GM18505 (cell line): ENCODE data around the gene PTCD1.

ENCODE experiments used
- ATAC-seq: cut with Tn5 transposase; IDR thresholded peaks from one replicate; pipeline ENCODE4 v1.9.1; 2021; ENCODE audit not compliant: unreplicated experiment
- POLR2A ChIP-seq: IDR thresholded peaks from 4 replicates; pipeline ENCODE4 v1.6.1; 2011; ENCODE audit warnings: borderline replicate concordance; ENCODE audit not compliant: insufficient read depth, insufficient read length; ENCODE audit errors: extremely low read depth

The PTCD1 gene

DNA sequence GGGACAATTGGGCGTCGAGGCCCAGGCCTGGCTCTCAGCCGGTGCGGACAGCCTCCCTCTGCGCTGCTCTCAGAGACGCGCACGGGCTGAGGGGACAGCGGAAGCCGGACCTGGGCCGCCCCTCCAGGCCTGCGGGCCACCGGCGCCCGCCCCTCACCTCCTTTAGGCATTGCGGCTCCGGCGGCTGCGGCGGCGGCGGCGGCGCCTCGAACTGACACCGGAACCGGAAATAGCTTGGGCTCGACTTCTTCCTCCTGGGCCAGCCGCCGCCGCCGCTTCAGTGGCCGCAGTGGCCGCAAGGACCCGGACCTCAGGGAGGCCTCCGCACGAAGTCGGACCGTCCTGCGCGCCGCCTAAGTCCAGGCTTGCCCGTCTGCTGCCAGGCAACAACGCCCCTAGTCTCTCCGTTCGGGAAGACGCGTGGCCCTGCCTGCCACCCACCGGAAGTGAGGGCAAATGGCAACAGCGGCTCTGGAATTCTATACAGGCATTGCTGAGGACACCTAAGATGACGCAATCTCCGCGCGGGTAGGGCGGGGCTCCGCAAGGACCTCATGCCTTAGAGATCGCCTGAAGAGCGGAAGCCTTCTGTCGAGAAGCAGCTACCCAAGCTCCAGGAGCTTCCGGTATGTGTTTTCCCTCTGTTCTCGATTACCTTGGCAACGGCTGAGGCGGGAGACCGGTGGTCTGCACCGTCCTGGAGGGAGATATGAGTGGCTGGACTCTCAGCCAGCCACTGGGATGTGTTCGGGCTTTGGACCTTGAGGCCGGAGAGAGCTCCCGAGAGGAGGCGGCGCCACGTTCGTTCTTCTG is 30.0 kb downstream of the PTCD1 start, which contains the start of the genes BUD31 and PDAP1:
BUD31 (plus strand) TSS at position 591 of the 813 bp plus-strand sequence. CDS start 2,124 bp downstream, outside the sequence.
PDAP1 (minus strand) TSS at position 219 of the 813 bp plus-strand sequence; CDS start at position 170, 49 bp downstream.
- peak; percentile 95 for TF ChIP-seq POLR2A
- peak; percentile 73 for ATAC-seq

DNA sequence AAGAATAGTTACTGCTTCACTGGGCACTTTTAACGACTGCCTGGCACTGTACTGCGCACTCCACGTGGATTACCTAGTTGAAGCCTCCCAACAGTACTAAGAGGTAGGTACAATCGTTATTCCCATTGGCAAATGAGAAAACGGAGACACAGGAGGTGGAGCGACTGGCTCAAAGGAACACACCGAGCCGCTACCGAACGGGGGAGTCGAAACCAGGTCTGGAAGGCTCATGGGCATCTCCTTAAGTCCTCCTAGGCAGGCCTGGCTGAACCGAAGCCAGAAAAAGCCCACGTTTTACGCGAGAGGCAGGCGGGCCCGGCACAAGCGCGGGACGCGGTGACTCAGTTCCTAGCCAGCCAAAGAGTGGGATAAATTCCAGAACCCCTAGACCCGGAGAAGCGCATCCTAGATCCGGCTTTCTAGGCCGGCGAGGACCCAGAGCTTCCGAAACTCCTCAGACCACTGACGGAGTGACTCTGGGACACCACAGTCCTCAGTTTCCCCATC is 30.7 kb downstream of the PTCD1 start:
- ATAC-seq: peak; percentile 6
- no peak for TF ChIP-seq POLR2A

- no peak for ATAC-seq
Observed at GRCh38 chr7:99406557-99406956, 32.0 kb downstream of the PTCD1 start.

GRCh38 chr7:99404977-99405320 is 33.6 kb downstream of the PTCD1 start:
- no peak for TF ChIP-seq POLR2A
- ATAC-seq: no peak

More at GRCh38 chr7:99406557-99406956, 32.0 kb downstream of the PTCD1 start:
- TF ChIP-seq POLR2A: no peak

DNA sequence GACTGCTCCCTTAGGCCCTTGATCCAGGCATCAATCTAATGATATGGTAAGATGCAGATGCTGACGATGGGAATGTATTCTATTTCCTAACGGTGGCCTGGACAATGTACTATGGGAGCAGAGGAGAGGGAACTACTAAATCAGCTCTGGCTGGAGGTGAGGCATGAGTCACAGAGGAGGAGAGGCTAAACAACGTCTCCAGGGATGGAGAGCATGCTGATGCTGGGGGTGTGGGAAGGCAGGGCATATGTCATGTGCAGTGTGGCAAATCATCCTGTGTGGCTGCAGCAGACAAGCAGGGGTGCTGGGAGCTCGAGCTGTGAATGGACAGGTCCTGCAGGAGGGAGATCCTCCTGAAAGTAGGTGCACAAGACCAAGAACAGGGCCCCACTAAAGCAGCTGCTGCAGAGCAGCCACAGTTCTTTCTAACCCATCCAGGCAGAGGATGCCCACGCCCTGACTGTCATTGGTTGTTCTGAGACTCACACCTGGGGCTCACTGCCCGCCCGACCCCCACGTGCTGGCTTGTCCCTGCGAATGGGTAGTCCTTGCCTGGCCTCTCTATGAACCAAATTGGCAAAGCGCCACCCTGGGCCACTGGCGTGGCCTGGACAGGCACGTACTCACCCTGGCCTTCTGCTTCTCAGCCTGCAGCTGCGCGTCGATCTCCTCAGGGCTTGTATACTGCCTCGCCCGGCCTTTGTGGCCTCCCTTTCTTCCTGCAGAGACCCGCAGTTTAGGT is 34.2 kb downstream of the PTCD1 start:
- ATAC-seq: no peak
- TF ChIP-seq POLR2A: no peak

- no peak for TF ChIP-seq POLR2A
- ATAC-seq: no peak
Observed at GRCh38 chr7:99403764-99404163, 34.8 kb downstream of the PTCD1 start.

DNA sequence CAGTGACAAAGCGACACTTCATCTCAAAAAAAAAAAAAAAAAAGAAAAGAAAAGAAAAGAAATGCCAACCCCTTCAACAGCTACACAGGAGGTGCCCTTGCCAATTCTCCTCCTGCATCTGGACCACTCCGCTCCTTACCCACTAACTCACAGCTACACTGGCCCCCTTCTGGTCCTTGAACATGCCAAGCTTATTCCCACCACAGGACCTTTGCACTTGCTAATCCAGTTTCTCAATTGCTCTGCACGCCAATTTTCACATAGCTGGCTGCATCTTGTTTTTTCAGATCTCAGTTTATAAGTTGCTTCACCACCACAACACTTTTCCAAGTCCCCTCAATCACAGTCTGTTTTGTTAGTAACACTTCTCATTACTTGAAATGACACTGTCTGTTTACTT is 35.7 kb downstream of the PTCD1 start:
- no peak for TF ChIP-seq POLR2A
- ATAC-seq: no peak

- TF ChIP-seq POLR2A: no peak
- no peak for ATAC-seq
Observed at GRCh38 chr7:99399597-99399996, 39.0 kb downstream of the PTCD1 start.

GRCh38 chr7:99398891-99399445 is 39.6 kb downstream of the PTCD1 start:
- ATAC-seq: no peak
- TF ChIP-seq POLR2A: no peak

DNA sequence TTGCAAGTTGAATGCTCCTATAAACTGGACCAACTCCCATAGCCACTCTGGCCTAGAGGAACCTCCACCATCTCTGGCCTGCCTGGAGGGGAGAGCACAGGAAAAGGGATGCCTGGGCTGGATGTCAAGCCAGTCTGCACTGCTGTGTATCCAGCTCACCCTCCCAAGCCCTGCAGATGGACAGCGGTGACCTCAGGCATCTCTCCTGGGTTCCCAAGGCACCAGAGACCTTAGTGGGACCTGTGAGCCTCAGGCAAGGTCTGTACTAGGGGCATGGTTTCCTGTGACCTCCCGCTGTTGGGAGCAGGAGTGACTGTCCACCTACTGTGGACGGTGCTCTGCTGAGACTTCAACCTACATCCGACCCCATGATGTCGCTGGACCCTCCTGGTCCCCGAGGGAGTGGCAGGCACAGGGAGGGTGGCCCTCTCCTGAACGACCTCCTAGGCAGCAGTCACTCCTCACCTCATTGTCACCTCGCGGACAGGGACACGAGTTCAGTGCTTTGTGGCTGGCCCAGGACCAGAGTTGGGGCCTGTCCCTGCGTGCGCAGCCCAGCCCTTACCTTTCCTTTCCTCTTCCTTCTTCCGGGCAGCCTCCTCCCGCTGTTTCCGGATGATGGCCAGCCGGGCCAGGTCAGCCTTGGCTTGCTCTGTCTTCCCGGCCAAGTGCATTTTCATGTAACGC is 41.2 kb downstream of the PTCD1 start:
- ATAC-seq: no peak
- peak; percentile 36 for TF ChIP-seq POLR2A

DNA sequence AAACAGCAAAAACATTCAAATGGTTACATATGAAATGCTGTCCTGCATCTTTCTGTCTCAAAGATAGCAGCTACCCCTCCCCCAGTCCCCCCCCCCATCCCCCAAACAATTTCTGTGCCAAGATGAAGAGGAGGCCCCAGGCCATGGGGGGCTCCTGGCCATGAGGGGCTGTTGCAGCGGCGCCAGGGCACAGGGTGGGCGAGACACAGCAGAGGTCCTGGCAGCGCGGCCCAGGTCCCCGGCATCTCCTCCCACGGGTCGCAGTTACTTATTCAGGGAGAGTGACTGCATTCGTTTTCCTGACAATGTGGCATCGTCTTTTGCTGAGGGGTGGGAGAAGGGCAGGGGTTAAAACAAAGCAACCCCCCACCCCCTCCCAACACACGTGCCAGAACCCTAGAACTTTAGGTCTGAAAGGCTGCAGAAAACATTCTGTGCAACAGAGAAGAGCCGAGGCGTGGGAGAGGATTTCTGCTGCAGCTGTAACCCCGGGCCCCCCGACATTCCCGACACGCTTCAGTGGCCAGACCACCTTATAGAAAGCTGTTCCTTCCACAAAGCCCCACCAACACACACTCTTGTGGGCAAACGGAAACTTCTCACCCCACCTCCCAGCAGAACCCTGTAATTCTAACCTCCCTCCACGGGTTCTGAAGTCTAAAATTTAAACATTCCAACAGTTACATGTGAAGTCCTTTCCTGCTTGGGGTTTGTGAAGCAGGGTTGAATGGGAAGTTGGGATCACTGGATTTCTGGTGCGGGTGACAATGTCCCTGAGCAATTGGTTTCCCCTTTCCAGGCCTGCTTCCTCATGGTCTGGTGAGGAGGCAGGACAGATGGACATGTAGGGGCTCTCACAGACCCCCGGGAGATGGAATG is 41.9 kb downstream of the PTCD1 start:
- ATAC-seq: no peak
- TF ChIP-seq POLR2A: no peak
